ENCODE results near the gene SEZ6L2.
A peak's percentile ranks its signal among the peaks of the same experiment; 100 is the strongest.
"Not testable (repeated sequence)": the region's sequence is repeated elsewhere in the genome, so short reads cannot be mapped to it uniquely, and the experiment has no call there.

SEZ6L2 gene

GRCh38 chr16:29881050-29881449 lies 18.3 kb downstream of the SEZ6L2 start:
- DNase-seq = no peak

DNA sequence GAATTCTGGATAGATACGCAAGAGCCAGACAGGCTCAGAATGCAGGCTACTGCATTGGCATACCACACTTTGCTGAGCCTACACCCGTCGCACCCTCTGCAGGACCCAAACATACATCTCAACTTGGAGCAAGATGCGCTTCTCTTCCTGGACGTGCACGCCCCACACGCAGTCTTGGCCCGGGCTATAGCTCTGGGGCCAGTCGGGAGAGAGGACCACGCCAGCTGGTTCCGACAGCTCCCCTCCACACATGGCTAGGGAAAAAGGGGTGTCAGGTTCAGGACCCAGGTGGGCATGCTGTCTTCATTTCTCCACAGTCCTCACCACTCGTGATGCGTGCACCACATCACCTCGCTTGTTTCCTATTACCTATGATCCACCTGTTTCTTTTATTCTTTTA lies 21.2 kb downstream of the SEZ6L2 start:
- DNase-seq = no peak

DNA sequence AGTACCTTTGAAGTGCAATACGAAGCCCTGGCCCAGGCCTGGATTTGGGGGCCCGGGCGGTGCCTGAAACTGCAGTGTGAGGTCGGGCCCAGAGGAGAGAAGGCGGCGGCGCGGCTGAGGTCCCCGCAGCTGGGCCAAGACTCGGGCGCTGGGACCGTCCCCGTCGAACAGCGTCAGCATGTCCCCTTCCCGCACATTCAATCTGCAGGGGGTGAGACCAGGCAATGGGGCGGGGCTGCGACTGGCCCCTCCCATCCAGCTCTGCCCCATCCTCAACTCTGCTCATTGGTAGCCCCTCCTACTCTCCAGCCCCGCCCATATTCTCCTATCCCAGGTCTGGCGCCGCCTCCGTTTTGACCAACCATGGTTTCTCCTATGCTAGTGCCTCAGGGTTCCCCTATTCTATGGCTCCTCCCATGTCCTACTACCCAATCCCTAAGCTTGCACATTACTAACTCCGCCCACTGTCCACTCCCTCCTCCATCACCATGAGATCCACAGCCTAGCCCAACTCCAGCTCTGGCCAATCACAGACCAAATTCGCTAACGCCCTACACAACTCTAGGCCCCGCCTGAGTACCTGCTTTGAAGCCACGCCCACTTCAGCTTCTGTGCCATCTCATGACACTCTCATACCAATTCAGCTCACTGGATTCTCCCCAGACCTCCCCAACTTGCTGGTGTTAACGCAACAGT lies 21.9 kb downstream of the SEZ6L2 start:
- DNase-seq = no peak

DNA sequence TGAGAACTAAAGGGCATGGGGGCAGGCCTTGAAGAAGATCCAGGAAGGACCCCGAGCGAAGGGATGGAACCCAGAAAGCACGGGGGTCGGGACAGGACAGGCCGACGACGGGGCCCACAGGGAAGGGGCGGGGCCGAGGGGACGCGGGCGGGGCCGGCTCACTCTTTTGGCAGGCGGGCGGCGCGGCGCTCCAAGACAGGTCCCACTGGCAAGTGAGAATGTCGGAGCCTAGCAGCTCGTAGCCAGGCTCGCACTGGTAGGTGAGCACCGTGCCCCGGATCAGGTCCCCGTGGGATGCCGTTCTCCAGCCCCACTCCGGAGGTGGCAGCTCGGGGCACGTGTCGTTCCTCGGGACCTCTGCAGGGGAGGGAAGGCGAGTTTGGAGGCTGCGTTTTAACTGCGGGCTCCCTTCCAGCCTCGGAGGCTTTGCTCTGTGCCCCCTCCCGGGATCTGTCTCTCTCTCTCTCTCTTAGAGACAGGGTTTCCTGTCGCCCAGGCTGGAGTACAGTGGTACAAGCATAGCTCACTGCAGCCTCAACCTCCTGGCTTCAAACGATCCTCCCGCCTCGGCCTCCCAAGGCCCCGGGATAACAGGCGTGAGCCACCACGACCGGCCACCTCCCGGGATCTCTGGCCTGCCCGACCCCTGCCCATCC lies 22.6 kb downstream of the SEZ6L2 start:
- no peak for DNase-seq

- DNase-seq = no peak
Observed at GRCh38 chr16:29876217-29876593, 23.1 kb downstream of the SEZ6L2 start.

DNA sequence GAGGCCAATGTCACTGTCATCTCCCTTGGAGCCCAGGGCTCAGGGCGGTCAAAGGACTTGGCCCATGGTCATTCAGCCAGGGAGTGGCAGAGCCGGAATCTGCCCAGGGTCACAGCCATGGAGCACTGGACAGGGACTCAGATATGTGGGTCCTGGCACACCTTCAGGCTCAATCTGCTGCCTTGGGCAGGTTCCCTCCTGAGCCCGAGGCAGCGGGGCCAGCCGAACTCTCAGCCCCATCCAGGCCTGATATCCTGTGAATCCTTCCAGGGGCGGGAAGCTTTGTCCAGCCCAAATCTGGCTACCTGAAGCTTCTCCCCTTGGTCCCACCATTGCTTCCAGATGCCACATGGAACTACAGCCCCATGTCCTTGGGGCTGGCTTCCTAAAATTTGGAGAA lies 24.1 kb downstream of the SEZ6L2 start:
- DNase-seq = no peak

- no peak for DNase-seq
Observed at GRCh38 chr16:29873319-29873718, 26.0 kb downstream of the SEZ6L2 start.

- no peak for DNase-seq
Observed at GRCh38 chr16:29871822-29872546, 27.4 kb downstream of the SEZ6L2 start.

- DNase-seq = not testable (repeated sequence)
Observed at GRCh38 chr16:29869067-29869466, 30.3 kb downstream of the SEZ6L2 start.

DNA sequence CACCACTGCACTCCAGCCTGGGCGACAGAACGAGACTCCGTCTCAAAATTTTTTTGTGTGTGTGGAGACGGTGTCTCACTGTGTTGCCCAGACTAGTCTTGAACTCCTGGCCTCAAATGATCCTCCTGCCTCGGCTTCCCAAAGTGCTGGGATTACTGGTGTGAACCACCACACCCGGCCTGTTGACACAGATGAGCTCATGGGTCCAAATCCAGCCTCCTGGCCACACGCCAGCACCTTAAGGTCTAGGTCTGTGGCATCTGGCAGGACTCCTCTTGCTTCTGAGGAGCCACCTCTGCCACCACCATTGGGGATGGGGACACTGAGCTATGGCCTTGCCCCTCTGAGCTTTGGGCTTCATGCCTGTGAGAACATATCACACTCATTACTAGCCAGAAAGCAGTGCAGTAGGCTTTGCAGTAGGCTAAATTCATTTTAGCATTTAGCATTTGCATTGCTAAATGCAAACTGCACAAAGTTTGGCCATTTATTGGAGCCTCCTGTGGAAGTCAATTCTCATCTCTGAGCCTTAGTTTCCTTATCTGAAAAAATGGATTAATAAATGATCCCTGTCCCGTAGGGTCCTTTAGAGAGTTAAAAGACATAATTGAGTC lies 30.8 kb downstream of the SEZ6L2 start:
- DNase-seq = no peak

DNA sequence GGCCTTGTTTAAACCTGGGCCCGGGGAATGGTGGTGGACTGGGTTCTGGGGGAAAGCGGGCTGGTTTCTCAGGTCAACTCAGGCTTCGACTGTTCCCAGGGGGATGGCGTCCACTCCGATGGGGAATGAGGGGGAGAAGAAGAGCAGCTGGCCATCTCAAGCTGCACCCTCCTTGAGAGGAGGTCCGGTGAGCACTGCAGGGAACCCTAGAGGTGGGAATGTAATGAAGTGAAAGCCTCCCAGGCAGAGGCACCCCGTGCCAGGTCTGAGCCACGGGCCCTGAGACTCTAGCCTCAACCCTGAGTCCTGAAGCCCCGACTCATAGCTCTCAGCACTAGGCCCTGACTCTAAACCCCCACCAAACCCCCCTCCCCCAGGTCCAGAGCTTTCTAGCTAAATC lies 35.1 kb downstream of the SEZ6L2 start:
- no peak for DNase-seq

DNA sequence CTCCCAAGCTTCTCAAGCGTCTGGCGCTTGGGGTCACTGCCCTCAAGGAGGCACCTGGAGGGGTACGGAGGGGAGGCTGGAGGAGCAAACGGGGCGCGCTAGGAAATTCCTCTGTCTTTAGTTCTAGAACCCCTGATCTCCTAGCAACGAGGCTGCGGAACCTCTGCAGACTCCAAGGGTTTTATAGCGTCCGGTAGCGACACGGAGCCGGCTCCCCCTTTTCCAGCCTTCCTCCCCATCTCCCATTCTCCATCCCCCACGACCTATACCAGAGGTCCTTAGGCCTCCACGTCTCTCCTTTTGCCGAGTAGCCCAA lies 35.7 kb downstream of the SEZ6L2 start:
- DNase-seq = no peak

DNA sequence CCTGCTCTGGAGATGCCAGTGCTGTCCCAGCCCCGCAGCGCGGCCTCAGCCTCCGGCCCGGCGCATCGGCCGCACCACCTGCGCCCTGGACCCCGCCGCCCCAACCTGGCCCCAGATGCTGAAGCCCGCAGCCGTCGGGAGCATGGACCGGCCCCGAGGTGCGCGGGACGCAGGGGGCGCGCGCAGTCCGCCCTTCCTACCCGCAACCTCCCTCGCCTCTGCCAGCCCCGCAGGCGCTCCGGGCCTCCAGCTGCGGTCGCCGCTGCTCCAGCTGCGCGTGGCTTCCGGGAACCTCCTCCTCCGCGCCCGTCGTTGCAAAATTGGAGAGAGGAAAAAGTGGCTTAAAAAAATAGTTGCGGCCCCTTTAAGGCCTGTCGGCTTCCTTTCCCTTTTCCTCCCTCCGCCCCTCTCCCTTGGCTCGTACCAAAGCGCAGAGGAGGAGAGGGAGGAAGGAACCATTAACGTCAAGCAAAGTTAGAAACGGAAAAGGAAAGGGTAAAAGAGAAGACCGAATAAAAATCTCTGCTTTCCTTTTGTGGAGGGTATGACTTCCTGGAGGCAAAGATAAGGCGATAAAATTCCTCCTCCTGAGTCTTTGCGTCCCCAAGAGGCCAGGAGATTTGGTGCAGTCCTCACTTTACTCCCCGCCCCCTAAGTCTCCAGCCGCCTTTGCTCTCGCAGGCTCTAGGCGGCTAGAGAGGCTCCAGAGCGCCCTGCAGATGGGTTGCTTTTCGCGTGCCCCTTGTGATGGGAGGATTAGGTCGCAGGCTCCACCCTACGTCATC lies 36.3 kb downstream of the SEZ6L2 start, which contains the start of gene CDIPT:
Gene CDIPT, minus strand, starts transcription at position 343 of the 785 bp plus-strand sequence. CDS start 369 bp downstream, outside the sequence.
- DNase-seq = peak; percentile 97

- no peak for DNase-seq
Observed at GRCh38 chr16:29862383-29862883, 36.9 kb downstream of the SEZ6L2 start.

- DNase-seq = no peak
Observed at GRCh38 chr16:29860218-29860617, 39.1 kb downstream of the SEZ6L2 start.

GRCh38 chr16:29858974-29859373 lies 40.4 kb downstream of the SEZ6L2 start:
- DNase-seq = no peak

DNA sequence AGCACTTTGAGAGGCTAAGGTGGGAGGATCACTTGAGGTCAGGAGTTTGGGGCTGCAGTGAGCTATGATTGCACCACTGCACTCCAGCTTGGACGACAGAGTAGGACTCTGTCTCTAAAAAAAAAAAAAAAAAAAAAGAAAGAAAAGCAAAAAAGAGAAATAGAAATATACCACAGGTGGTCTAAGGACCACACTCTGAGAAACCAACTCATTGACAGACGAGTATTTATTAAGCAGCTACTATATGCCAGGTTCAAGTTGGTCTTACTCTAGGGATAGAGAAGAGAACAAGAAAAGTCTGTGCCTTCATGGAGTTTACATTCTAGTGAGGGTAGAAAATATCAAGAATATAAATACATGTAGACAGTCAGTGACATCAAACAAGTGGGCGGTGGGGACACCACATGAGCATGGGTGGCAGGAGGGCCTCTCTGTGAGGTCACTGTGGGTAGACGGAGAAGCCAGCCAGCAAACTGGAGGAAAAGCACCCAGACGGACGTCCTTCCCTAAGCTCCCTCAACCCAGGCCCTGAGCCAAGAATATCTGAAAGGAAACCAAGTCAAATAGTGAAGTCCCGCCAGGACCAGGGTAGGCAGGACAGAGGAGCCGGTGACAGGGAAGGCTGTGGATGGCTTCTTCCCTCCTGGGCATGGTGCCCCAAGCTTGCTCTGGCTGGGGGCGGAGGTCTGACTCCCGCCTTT lies 41.1 kb downstream of the SEZ6L2 start:
- no peak for DNase-seq

- DNase-seq = no peak
Observed at GRCh38 chr16:29857133-29857760, 42.1 kb downstream of the SEZ6L2 start.

GRCh38 chr16:29854520-29855100 lies 44.7 kb downstream of the SEZ6L2 start:
- DNase-seq = no peak

GRCh38 chr16:29852654-29853053 lies 46.7 kb downstream of the SEZ6L2 start:
- no peak for DNase-seq

DNA sequence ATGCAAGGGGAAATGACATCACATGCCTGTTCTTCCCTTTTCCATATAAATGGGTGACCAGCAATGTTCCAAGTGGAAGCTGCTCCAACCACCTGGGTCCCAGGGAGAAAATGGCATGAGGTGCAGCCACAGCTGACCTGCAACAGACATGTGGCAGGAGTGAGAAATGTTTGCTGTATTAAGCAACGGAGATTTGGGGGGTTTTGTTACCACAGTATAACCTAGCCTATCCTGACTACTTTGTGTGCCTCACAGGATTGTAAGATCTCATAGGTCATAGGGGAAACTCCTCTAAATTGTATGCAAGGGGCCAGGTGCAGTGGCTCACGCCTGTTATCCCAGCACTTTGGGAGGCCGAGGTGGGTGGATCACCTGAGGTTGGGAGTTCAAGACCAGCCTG lies 48.4 kb downstream of the SEZ6L2 start:
- DNase-seq = no peak
